Stomach smooth muscle (tissue), 2 donors: ENCODE measurements around the gene PPP2R3B.

ENCODE experiments used
- H3K27ac ChIP-seq: one replicate; pipeline ENCODE4 v1.7.0; 2013; ENCODE audit warnings: mild to moderate bottlenecking, low read length, inconsistent platforms
- H3K27me3 ChIP-seq, 2 donors: one replicate each; pipeline ENCODE4 v1.7.0; 2013; ENCODE audit warnings: low read length in 2 of 2; ENCODE audit not compliant: insufficient read depth in 2 of 2, control insufficient read depth in 1 of 2
- H3K36me3 ChIP-seq, 2 donors: one replicate each; pipeline ENCODE4 v1.7.0; 2013; ENCODE audit warnings: low read length in 2 of 2; ENCODE audit not compliant: control insufficient read depth in 2 of 2, insufficient read depth in 2 of 2
- H3K4me1 ChIP-seq: one replicate; pipeline ENCODE4 v1.7.0; 2013; ENCODE audit warnings: low read length; ENCODE audit not compliant: control insufficient read depth, insufficient read depth
- H3K4me3 ChIP-seq, 2 donors: one replicate each; pipeline ENCODE4 v1.7.0; 2013; ENCODE audit warnings: low read length in 2 of 2
- H3K9ac ChIP-seq, 2 donors: one replicate each; pipeline ENCODE4 v1.7.0; 2013; ENCODE audit warnings: low read length in 2 of 2, mild to moderate bottlenecking in 1 of 2
- H3K9me3 ChIP-seq, 2 donors: one replicate each; pipeline ENCODE4 v1.7.0; 2013; ENCODE audit warnings: low read length in 2 of 2; ENCODE audit not compliant: control insufficient read depth in 2 of 2
- donor health status: healthy.
- donor health status: Pancreatic carcinoma.

PPP2R3B gene

GRCh38 chrX:360496-361150 is 26.1 kb downstream of the PPP2R3B start:
- H3K9me3 ChIP-seq = peaks cover 0 to 16% of the 10 kb centered on the region in 2 donors
- H3K36me3 ChIP-seq = peaks cover 0 to 5% of the 10 kb centered on the region in 2 donors
- H3K27ac ChIP-seq = no peak overlapping the region

GRCh38 chrX:358651-359143 is 28.0 kb downstream of the PPP2R3B start:
- no peaks in the 10 kb centered on the region for H3K4me1 ChIP-seq
- H3K27me3 ChIP-seq = no peaks in the 10 kb centered on the region
- H3K9me3 ChIP-seq = peaks cover 0 to 16% of the 10 kb centered on the region in 2 donors
- no peak overlapping the region for H3K4me3 ChIP-seq
- peaks cover 0 to 5% of the 10 kb centered on the region in 2 donors for H3K36me3 ChIP-seq
- H3K27ac ChIP-seq = no peak overlapping the region
- no peak overlapping the region for H3K9ac ChIP-seq

More at GRCh38 chrX:360496-361150, 26.1 kb downstream of the PPP2R3B start:
- H3K4me1 ChIP-seq = no peaks in the 10 kb centered on the region
- no peak overlapping the region for H3K9ac ChIP-seq
- no peaks in the 10 kb centered on the region for H3K27me3 ChIP-seq
- no peak overlapping the region for H3K4me3 ChIP-seq

- no peaks in the 10 kb centered on the region for H3K27me3 ChIP-seq
- H3K36me3 ChIP-seq = peaks cover 0 to 5% of the 10 kb centered on the region in 2 donors
- H3K4me1 ChIP-seq = no peaks in the 10 kb centered on the region
- no peak overlapping the region for H3K9ac ChIP-seq
- H3K9me3 ChIP-seq = peaks cover 0 to 16% of the 10 kb centered on the region in 2 donors
- no peak overlapping the region for H3K4me3 ChIP-seq
- no peak overlapping the region for H3K27ac ChIP-seq
These were observed 28.8 kb downstream of the PPP2R3B start for GRCh38 chrX:357693-358471.

- peaks cover 0 to 5% of the 10 kb centered on the region in 2 donors for H3K36me3 ChIP-seq
- H3K9me3 ChIP-seq = peaks cover 0 to 16% of the 10 kb centered on the region in 2 donors
- no peaks in the 10 kb centered on the region for H3K27me3 ChIP-seq
- H3K4me1 ChIP-seq = no peaks in the 10 kb centered on the region
- no peak overlapping the region for H3K4me3 ChIP-seq
- H3K9ac ChIP-seq = no peak overlapping the region
- no peak overlapping the region for H3K27ac ChIP-seq
These were observed 29.5 kb downstream of the PPP2R3B start for GRCh38 chrX:357035-357692.

- Histone ChIP-seq H3K36me3 (peaks cover 0 to 5% of the 10 kb centered on the region in 2 donors), H3K27me3 (no peaks in the 10 kb centered on the region), H3K9me3 (peaks cover 0 to 16% of the 10 kb centered on the region in 2 donors), H3K4me1 (no peaks in the 10 kb centered on the region), H3K27ac (no peak overlapping the region), H3K9ac (no peak overlapping the region), H3K4me3 (no peak overlapping the region)
These were observed 30.2 kb downstream of the PPP2R3B start for GRCh38 chrX:356385-357034.

GRCh38 chrX:355329-356050 is 31.2 kb downstream of the PPP2R3B start:
- Histone ChIP-seq H3K27me3 (no peaks in the 10 kb centered on the region), H3K9me3 (peaks cover 0 to 8% of the 10 kb centered on the region in 2 donors), H3K4me1 (no peaks in the 10 kb centered on the region), H3K27ac (no peak overlapping the region), H3K4me3 (no peak overlapping the region), H3K9ac (no peak overlapping the region), H3K36me3 (peaks cover 0 to 1% of the 10 kb centered on the region in 2 donors)

GRCh38 chrX:353566-354535 is 32.9 kb downstream of the PPP2R3B start:
- Histone ChIP-seq H3K36me3 (no peaks in the 10 kb centered on the region), H3K4me1 (no peaks in the 10 kb centered on the region), H3K4me3 (no peak overlapping the region), H3K27ac (no peak overlapping the region), H3K27me3 (no peaks in the 10 kb centered on the region), H3K9me3 (peaks cover 0 to under 1% of the 10 kb centered on the region in 2 donors), H3K9ac (no peak overlapping the region)

GRCh38 chrX:352582-353314 is 34.0 kb downstream of the PPP2R3B start:
- H3K27me3 ChIP-seq = no peaks in the 10 kb centered on the region
- H3K4me3 ChIP-seq = no peak overlapping the region
- H3K9ac ChIP-seq = no peak overlapping the region
- H3K4me1 ChIP-seq = no peaks in the 10 kb centered on the region
- no peaks in the 10 kb centered on the region for H3K36me3 ChIP-seq
- H3K9me3 ChIP-seq = no peaks in the 10 kb centered on the region
- no peak overlapping the region for H3K27ac ChIP-seq

GRCh38 chrX:352181-352580 is 34.5 kb downstream of the PPP2R3B start:
- H3K36me3 ChIP-seq = no peaks in the 10 kb centered on the region

More at GRCh38 chrX:352181-352580, 34.5 kb downstream of the PPP2R3B start:
- Histone ChIP-seq H3K9me3 (no peaks in the 10 kb centered on the region), H3K27me3 (no peaks in the 10 kb centered on the region), H3K4me1 (no peaks in the 10 kb centered on the region), H3K9ac (no peak overlapping the region), H3K4me3 (no peak overlapping the region), H3K27ac (no peak overlapping the region)
